SU-DHL-6 (cell line): ENCODE results near the gene CTDP1.

Source experiments
- H2AFZ ChIP-seq: fragments of 200-600 bp; sonication (generic); 2 replicates; pipeline ENCODE4 v1.6.1; 2014; ENCODE audit warnings: low read depth, mild to moderate bottlenecking, moderate library complexity, mixed read lengths, antibody characterized with exemption, low read length; ENCODE audit not compliant: severe bottlenecking
- H3F3A ChIP-seq: fragments of 200-600 bp; shearing (Covaris generic); 2 replicates; pipeline ENCODE4 v1.6.0; 2016; ENCODE audit warnings: antibody characterized with exemption, mild to moderate bottlenecking; ENCODE audit not compliant: insufficient read depth
- H3K27ac ChIP-seq: fragments of 200-600 bp; sonication (generic); 2 replicates; pipeline ENCODE4 v1.5.1; 2016; ENCODE audit warnings: low read depth, mild to moderate bottlenecking, low read length, moderate library complexity, mixed read lengths
- H3K27me3 ChIP-seq: fragments of 200-600 bp; sonication (generic), shearing (Covaris generic); 2 replicates; pipeline ENCODE4 v1.6.0; 2014; ENCODE audit warnings: mild to moderate bottlenecking, low read length
- H3K36me3 ChIP-seq: fragments of 200-600 bp; sonication (generic); 2 replicates; pipeline ENCODE4 v1.6.1; 2014; ENCODE audit warnings: mild to moderate bottlenecking, low read length, mixed read lengths
- H3K4me2 ChIP-seq: fragments of 300-600, 200-600 bp; shearing (Covaris generic), sonication (generic); 2 replicates; pipeline ENCODE4 v1.6.0; 2014; ENCODE audit warnings: low read length, low read depth, mild to moderate bottlenecking; ENCODE audit not compliant: poor library complexity, severe bottlenecking
- H3K4me3 ChIP-seq: fragments of 200-600 bp; sonication (generic); 2 replicates; pipeline ENCODE4 v1.5.1; 2014; ENCODE audit warnings: antibody characterized with exemption, low read length, mild to moderate bottlenecking, mixed read lengths; ENCODE audit not compliant: insufficient read depth, poor library complexity, severe bottlenecking
- H3K79me2 ChIP-seq: fragments of 200-600 bp; sonication (generic); 2 replicates; pipeline ENCODE4 v1.6.1; 2014; ENCODE audit warnings: mild to moderate bottlenecking, low read length, moderate library complexity; ENCODE audit not compliant: insufficient read depth
- H3K9ac ChIP-seq: fragments of 200-600 bp; sonication (generic); 2 replicates; pipeline ENCODE4 v1.7.0; 2014; ENCODE audit warnings: mild to moderate bottlenecking, low read length
- H3K9me2 ChIP-seq: fragments of 200-600 bp; sonication (generic); replicated peaks from 2 replicates; pipeline ENCODE4 v1.6.1; 2014; ENCODE audit warnings: low read length; ENCODE audit not compliant: insufficient read depth
- H3K9me3 ChIP-seq: fragments of 200-600 bp; sonication (generic); 2 replicates; pipeline ENCODE4 v1.6.1; 2014; ENCODE audit warnings: low read length, mixed read lengths; ENCODE audit not compliant: insufficient read depth
- H4K20me1 ChIP-seq: fragments of 200-600 bp; sonication (generic); 2 replicates; pipeline ENCODE4 v1.6.1; 2014; ENCODE audit warnings: low read depth, mild to moderate bottlenecking, antibody characterized with exemption, low read length, moderate library complexity, mixed read lengths
- CTCF ChIP-seq: fragments of 200-600 bp; sonication (generic); IDR thresholded peaks from one replicate; pipeline ENCODE4 v1.5.1; 2017; ENCODE audit warnings: antibody characterized with exemption, mild to moderate bottlenecking, low read length, moderate library complexity; ENCODE audit not compliant: insufficient read depth, poor library complexity, severe bottlenecking
- EZH2phosphoT487 ChIP-seq: fragments of 200-600 bp; sonication (generic), shearing (Covaris generic); conservative IDR thresholded peaks from 2 replicates; pipeline ENCODE4 v1.6.1; 2018; ENCODE audit warnings: mild to moderate bottlenecking, antibody characterized with exemption, low read length, moderate library complexity, mixed read lengths

The CTDP1 gene

GRCh38 chr18:79753391-79753851, 73.8 kb downstream of the CTDP1 start:
- H3K9me2 ChIP-seq: no peaks in the 10 kb centered on the region
- no peaks in the 10 kb centered on the region for H4K20me1 ChIP-seq
- H3K4me3 ChIP-seq: no peak overlapping the region
- no peaks in the 10 kb centered on the region for H3K9me3 ChIP-seq
- H3K27me3 ChIP-seq: no peaks in the 10 kb centered on the region
- H3K27ac ChIP-seq: no peak overlapping the region
- TF ChIP-seq CTCF (no peak), EZH2phosphoT487 (no peak)
- H3K36me3 ChIP-seq: no peaks in the 10 kb centered on the region
- H2AFZ ChIP-seq: no peak overlapping the region
- no peaks in the 10 kb centered on the region for H3K79me2 ChIP-seq
- no peak overlapping the region for H3K4me2 ChIP-seq
- H3K9ac ChIP-seq: no peak overlapping the region
- no peaks in the 10 kb centered on the region for H3F3A ChIP-seq

GRCh38 chr18:79754022-79754761, 74.6 kb downstream of the CTDP1 start:
- TF ChIP-seq CTCF (no peak), EZH2phosphoT487 (no peak)
- no peak overlapping the region for H2AFZ ChIP-seq
- H4K20me1 ChIP-seq: no peaks in the 10 kb centered on the region
- H3K4me2 ChIP-seq: no peak overlapping the region
- H3K27ac ChIP-seq: no peak overlapping the region
- H3K4me3 ChIP-seq: no peak overlapping the region
- no peaks in the 10 kb centered on the region for H3K27me3 ChIP-seq
- no peak overlapping the region for H3K9ac ChIP-seq
- no peaks in the 10 kb centered on the region for H3K9me2 ChIP-seq
- H3K79me2 ChIP-seq: no peaks in the 10 kb centered on the region
- H3K9me3 ChIP-seq: 0 out of 2 replicates have a peak, but pooled peaks cover under 1% of the 10 kb centered on the region
- no peaks in the 10 kb centered on the region for H3F3A ChIP-seq
- H3K36me3 ChIP-seq: no peaks in the 10 kb centered on the region

- no peaks in the 10 kb centered on the region for H3K36me3 ChIP-seq
- no peak for TF ChIP-seq EZH2phosphoT487
- no peak for TF ChIP-seq CTCF
- no peak overlapping the region for H3K9ac ChIP-seq
- 0 out of 2 replicates have a peak, but pooled peaks cover 4% of the 10 kb centered on the region for H3K9me3 ChIP-seq
- no peak overlapping the region for H2AFZ ChIP-seq
- no peaks in the 10 kb centered on the region for H3F3A ChIP-seq
- H3K27ac ChIP-seq: no peak overlapping the region
- no peaks in the 10 kb centered on the region for H3K9me2 ChIP-seq
- no peaks in the 10 kb centered on the region for H4K20me1 ChIP-seq
- H3K27me3 ChIP-seq: no peaks in the 10 kb centered on the region
- no peak overlapping the region for H3K4me3 ChIP-seq
- H3K79me2 ChIP-seq: no peaks in the 10 kb centered on the region
- H3K4me2 ChIP-seq: no peak overlapping the region
Measured at GRCh38 chr18:79754831-79755351, 75.3 kb downstream of the CTDP1 start.
